Epidermal melanocyte (primary cell): Measurements from ENCODE around the gene OLIG3.

Experiments used
- DNase-seq: peaks from one replicate; pipeline ENCODE4 v3.0.0; 2011; ENCODE audit warnings: low spot score; ENCODE audit not compliant: insufficient read length

Gene OLIG3

DNA sequence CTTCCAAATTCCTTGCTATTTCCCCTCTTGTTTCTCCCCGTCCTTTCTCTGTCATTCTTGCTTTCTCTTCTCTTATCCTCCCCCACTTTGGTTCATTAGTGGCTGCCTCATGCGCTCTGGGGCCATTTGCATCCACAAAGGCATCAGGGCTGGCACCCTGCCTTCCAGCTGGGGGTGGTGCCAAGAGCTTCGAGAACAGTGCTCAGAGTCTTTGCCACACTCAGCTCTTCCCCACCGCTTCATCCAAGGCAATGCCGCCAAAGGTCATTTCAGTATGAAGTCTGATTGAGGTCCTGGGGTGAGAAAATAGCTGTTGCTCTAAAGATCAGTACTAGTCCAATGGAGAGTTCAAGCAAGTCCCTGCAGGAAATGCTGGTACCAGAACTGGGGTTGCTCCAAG, 22.7 kb downstream of the OLIG3 start:
- DNase-seq: no peak

DNA sequence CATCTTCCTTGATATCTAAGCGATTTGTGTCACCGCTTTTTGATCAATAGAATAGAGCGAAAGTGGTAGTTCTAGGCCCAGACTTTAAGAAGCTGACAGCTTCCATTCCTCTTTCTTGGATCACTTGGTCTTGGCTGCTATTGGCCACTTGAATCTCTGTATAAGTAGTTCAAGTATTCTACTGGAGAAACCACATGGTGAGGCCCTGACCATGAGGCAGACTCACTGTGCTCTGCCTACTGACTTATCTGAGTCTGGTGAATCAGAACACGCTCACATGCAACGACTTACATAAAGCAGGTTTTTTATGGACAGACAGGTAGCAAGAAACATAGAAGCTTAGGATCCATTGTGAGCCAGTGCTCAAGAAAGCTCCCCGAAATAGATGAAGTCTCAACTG, 27.0 kb downstream of the OLIG3 start:
- no peak for DNase-seq

DNA sequence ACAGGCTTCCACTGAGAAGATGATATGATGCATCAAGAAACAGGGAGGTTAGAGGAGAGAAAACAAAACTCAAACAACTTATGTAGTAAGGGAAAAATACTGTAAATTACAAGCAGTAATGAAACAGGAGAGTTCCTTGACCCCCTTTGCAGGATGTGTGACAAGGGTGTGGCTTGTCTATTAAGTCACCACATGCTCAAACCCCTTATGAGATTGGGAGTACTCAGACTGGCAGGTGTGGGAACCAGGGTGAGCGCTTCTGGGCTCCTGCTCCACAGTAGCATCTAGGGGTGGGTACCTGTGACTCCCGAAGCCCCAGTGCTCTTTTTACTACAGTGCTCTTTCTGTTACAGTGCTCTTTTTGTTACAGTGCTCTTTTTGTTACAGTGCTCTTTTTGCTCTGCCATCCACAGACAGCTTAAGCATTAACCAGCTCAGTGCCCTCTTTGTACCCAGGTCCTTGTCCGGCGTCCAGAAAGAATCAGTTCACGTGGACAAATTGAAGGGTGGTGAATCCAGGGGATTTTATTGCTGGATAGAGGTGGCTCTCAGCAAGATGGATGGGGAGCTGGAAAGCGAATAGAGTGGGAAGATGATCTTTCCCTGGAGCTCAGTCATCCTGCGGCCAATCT, 28.7 kb downstream of the OLIG3 start:
- DNase-seq: no peak

DNA sequence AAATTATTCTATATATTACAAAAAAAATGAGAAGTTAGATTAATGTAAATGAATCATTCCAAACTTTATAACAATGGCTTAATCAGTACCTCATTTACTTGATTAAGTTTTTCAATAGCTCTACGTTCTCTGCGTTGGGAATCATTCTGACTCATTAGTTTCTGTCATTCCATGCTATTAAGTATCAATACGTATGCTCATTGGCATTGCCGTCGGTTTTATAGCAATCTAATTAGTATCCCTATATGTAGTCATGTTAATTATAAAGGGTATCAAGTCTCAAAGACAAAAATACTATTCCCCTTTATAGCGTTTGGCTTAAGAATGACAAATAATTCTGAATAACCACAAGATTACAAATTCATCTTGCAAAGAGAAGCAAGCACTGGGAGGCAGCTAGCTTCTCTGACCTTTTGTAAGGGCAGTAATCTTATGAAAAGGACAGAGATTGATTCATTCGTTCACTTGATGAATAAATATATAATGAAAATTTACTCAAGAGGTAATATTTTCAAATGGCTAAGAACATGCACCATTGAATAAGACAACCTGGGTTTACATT, 41.8 kb downstream of the OLIG3 start:
- no peak for DNase-seq

- no peak for DNase-seq
Observed at GRCh38 chr6:137443901-137444300, 50.3 kb downstream of the OLIG3 start.
